Fibroblast of mammary gland (primary cell): Measurements from ENCODE around the gene PLEKHA7.
"Not testable (repeated sequence)": the region's sequence is repeated elsewhere in the genome, so short reads cannot be mapped to it uniquely, and the experiment has no call there.

Source experiments
- DNase-seq: peaks from one replicate; pipeline ENCODE4 v3.0.0-alpha.2; 2010; ENCODE audit warnings: low read depth
- H3K4me3 ChIP-seq: 2 replicates; pipeline ENCODE4 v1.5.1; 2011; ENCODE audit warnings: low read depth, mild to moderate bottlenecking, low read length, moderate library complexity; ENCODE audit not compliant: control insufficient read depth
- CTCF ChIP-seq: conservative IDR thresholded peaks from 2 replicates; pipeline ENCODE4 v1.5.1; 2011; ENCODE audit warnings: low read depth, low read length, inconsistent platforms; ENCODE audit not compliant: control insufficient read depth, insufficient read depth

Gene PLEKHA7

GRCh38 chr11:16968196-16968595 lies 46.0 kb downstream of the PLEKHA7 start:
- H3K4me3 ChIP-seq: no peak overlapping the region
- no peak for TF ChIP-seq CTCF
- no peak for DNase-seq

GRCh38 chr11:16966930-16967671 lies 47.1 kb downstream of the PLEKHA7 start:
- H3K4me3 ChIP-seq: no peak overlapping the region
- TF ChIP-seq CTCF: no peak
- DNase-seq: no peak

GRCh38 chr11:16964501-16964900 lies 49.7 kb downstream of the PLEKHA7 start:
- TF ChIP-seq CTCF: no peak
- no peak for DNase-seq
- no peak overlapping the region for H3K4me3 ChIP-seq

GRCh38 chr11:16963316-16963876 lies 50.8 kb downstream of the PLEKHA7 start:
- no peak for TF ChIP-seq CTCF
- no peak for DNase-seq
- H3K4me3 ChIP-seq: no peak overlapping the region

- DNase-seq, H3K4me3 ChIP-seq: not testable (repeated sequence)
These were observed 51.6 kb downstream of the PLEKHA7 start for GRCh38 chr11:16962589-16962988.

GRCh38 chr11:16962146-16962545 lies 52.1 kb downstream of the PLEKHA7 start:
- no peak overlapping the region for H3K4me3 ChIP-seq
- TF ChIP-seq CTCF: no peak
- no peak for DNase-seq

- DNase-seq: no peak
- no peak overlapping the region for H3K4me3 ChIP-seq
- TF ChIP-seq CTCF: no peak
These were observed 54.0 kb downstream of the PLEKHA7 start for GRCh38 chr11:16960250-16960649.
